SIG-M5 treated with dmso at 0.1 percent for 504 hours (cell line): Measurements from ENCODE around the gene BTBD2.
"Not testable (repeated sequence)": the region's sequence is repeated elsewhere in the genome, so short reads cannot be mapped to it uniquely, and the experiment has no call there.

Experiments used
- DNase-seq: peaks from one replicate; lab custom pipeline; 2025; ENCODE audit not compliant: unreplicated experiment; lab: John Stamatoyannopoulos, UW

BTBD2 gene

DNA sequence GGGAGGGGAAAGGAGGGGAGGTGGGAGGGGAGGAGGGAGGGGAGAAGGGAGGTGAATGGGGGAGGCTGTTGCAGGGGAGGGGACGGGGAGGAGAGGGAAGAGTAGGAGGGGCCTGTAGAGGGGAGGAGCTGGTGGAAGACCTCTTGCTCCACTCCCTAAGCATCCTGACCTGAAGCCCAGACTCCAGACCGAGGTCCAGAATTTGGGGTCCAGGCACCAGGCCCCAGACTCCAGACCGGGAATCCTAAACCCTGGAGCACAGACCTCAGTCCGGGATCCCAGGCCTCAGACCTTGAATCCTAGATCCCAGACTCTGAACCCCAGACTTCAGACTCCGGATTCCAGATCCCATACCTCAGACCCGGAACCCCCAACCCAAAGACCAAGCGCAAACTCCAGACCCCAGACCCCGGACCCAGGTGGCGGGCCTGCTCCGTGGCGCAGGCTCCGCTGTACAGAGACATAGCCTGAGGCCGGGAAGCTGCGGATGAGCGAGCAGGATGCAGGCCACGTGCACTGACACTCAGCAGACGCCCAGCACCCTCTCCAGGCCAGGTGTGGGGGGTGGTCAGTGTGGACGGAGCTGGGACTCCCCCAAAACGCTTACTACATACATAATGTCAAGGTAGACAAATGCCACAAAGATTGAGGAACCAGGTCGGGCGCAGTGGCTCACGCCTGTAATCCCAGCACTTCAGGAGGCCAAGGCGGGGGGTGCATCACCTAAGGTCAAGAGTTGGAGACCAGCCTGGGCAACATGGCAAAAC, 710 bp upstream of the BTBD2 start:
- peak; percentile 58 for DNase-seq

DNA sequence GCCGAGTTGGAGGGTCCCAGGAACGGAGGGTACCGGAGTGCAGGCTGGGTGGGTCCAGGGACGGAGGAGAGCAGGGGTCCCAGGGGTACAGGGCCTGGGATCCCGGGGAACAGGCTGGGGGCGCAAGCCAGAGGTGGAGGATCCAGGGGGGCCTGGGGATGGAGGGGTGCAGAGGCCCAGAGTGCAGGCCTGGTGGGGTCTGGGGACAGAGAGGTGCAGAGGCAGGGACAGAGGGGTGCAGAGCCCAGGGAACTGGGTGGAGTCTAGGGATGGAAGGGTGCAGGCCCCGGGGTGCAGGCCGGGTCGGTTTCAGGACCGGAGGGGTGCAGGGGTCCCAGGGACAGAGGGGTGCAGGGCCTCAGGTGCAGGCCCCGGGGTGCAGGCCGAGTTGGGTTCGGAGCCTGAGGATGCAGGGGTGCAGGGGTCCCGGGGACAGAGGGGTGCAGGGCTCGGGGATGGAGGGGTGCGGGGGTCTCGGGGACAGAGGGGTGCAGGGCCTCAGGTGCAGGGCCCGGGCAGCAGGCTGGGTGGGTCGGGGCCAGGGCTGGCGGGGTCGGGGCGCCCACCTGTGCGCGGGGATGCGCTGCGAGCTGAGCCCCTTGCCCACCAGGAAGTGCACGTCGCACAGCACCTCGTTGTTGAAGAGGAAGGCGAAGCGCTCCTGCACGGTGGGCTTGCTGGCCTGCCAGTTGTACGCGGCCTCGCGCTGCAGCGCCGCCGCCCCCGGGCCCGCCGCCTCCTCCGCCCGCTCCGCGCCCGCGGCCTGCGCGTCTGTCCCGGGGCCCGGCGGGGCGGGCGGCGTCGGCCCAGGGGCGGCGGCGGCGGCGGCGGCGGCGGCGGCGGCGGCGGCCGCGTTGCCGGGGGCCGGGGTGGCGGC, 545 bp downstream of the BTBD2 start:
- no peak for DNase-seq

DNA sequence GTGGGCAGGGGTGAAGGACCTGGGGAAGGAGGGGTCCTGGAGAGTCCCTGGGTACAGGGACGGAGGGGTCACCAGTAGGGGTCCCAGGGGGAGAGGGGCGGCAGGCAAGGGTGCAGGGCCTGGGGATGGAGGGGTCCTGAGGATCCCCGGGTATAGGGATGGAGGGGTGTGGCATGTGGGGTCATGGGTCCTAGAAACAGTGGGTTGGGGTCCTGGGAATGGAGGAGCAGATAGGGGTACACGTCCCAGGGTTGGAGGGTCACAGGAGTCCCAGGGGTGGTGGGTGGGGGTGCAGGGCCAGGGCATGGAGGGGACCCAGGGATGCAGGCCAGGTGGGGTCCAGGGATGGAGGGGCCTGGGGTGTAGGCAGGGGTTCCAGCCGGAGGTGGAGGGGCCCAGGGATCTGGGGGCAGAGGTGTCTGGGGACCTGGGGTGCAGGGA, 1.4 kb downstream of the BTBD2 start:
- DNase-seq = no peak

DNA sequence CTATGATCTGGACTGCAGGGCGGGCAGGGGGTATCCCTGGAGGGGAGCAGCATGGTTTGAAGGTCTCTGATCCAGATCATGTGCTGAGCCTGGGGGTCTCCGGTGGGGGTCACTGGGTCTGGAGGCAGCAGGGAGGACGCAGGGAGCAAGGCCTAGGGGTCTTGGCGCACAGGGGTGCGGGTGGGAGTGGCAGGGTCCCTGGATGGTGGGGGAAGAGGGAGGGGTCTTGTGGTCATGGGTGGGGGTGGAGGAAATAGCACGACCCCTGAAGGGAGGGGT, 1.9 kb downstream of the BTBD2 start:
- no peak for DNase-seq

DNA sequence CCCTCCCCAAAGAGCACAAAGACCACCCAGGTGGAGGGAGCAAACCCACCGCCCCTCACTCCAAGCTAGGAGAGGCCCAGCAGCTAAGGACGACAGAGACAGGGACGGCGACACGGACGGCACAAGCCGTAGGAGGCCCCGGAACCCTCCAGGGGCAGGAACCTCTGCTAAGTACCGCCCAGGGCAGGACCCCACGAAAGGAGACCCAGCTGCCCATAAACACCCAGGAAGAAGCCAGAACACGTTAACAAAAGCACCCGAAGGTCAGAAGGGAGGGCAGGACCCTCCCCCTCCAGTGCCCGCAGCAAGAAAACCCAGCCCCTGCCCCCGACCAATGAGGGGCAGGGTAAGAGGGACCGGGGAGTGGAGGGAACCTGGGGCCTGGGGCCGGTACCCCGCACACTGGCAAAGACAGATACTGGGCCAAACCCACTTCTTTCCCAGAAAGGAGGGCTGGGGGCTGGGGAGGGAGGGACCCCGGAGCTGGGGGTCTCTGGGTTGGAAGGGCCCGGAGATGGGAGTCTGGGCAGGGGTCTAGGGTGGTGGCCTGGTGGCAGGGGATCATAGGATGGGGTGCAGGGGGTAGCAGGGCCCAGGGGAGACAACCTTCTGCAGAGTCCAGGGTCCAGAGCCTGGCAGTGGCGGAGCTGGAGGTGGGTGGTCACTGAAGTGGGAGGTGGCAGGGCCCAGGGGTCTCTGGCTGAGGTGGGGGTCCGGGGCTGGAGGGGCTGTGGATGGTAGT, 2.4 kb downstream of the BTBD2 start:
- DNase-seq = no peak

DNA sequence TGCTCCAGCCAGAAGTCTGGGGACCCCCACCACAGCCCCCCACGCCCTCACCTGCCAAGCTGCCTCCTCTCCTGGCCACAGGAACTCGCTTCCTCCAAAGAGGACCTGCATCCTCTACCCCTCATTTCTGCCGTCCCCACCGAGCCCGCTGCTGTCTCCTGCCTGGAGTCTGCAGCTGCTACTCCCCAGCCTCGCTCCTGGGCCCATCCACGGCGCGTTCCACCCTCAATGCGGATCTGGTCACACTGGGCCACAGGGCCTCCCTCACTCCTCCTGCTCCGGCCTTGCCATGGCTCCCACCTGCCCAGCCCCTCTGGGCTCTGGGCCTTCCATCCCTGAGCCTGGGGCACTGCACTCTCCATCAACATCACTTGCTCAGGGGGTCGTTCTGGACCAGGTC, 4.3 kb downstream of the BTBD2 start:
- DNase-seq = no peak

DNA sequence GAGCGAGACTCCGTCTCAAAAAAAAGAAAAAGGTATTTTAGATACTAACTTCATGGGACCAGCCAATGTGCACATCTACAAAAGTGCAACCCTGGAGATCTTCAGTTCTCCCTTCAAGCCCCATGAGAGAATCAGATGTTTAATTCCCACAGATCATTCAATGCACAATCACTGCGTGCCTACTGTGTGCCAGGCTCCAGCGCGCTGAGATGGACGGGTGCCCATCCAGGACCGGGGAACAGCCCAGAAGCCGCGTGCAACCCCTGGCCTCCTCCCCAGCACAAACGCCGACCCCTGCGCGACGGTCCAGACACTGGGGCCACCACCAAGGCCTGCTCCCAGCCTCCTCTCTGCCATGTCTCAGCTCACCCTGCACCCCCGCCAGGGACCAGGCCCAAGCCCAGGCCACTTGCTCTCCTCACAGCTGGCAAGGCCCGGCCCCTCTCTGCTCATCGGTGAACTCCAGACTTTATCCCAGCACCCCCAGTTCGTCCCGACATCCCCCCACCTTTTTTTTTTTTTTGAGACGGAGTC, 5.3 kb downstream of the BTBD2 start:
- DNase-seq = no peak

DNA sequence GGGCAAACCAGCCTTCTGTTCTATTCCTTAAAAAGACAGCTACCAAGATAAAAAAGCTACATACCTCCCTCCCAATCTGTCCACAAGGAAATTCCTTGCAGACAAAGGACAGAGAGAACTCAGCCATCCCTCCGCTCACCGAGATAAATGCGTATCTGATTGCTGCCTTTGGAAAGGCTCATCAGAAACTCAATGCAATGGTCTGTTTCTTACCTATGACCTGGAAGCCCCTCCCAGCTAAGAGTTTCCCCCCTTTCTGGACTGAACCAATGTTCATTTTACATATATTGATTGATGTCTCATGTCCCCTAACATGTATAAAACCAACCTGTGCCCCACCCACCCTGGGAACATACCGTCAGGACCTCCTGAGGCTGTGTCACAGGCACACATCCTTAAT, 11.6 kb downstream of the BTBD2 start:
- DNase-seq = no peak

DNA sequence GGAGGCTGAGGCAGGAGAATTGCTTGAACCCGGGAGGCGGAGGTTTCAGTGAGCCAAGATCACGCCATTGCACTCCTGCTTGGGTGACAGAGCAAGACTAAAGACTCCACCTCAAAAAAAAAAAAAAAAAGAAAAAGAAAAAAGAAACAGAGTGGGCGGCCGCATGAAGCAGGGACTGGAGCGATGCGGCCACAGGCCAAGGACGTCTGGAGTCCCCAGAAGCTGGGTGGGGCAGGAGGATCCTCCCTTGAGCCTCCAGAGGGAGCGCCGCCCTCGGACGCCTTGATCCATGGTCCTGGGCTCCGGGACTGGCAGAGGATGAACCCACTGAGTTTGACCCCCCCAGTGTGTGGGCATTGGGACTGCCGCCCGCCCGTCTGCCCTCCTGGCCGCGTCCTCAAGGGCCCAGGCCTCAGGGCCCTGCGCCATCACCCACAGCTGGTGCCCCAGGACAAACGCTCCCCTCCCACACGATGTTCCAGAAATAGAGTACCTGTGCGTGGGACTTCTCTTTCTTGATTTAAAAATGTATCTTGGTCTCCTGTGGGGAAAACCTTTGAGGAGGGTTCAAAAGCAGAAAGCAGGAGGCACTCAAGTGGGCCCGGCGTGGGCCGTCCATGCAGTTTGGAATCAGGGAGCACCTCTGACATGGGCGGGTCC, 15.5 kb downstream of the BTBD2 start:
- no peak for DNase-seq

DNA sequence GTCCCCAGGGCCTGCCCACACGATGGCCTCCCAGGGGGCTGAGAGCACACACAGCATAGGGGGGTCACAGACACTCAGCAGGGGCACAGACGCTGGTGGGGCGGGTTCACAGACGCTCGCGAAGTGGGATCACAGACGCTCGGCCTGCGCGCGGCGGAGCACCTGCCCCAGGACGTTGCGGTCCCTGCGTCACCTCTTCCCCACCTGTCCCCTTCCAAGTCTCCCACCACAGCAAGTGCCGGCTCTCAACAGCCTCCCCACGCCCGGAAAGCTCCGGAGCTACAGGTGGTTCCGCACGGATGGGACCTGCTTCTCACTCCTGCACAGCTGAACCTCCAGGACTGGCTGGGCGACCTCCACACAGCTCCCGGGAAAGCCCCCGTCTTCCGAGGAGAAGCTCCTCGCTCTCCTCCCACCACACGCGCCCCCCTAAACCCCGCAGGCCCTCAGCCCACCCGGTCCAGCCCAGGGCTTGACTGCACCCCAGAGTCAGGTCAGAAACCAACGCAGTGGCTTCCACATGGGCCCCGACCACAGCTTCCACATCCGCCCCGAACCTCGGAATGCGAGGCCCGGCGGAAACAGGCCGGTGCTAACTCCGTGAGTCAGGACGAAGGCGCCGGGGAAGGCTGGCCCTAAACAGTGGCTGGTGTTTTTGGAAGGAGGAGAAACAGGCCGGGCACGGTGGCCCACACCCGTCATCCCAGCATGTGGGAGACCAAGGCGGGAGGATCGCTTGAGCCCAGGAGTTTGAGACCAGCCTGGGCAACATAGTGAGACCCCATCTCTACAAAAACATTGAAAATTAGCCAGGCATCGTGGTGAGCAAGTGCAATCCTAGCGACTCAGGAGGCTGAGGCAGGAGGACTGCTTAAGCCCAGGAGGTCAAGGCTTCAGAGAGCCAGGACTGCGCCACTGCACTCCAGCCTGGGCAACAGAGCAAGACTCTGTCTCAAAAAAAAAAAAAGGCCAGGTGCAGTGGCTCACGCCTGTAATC, 16.5 kb downstream of the BTBD2 start:
- DNase-seq = no peak

DNA sequence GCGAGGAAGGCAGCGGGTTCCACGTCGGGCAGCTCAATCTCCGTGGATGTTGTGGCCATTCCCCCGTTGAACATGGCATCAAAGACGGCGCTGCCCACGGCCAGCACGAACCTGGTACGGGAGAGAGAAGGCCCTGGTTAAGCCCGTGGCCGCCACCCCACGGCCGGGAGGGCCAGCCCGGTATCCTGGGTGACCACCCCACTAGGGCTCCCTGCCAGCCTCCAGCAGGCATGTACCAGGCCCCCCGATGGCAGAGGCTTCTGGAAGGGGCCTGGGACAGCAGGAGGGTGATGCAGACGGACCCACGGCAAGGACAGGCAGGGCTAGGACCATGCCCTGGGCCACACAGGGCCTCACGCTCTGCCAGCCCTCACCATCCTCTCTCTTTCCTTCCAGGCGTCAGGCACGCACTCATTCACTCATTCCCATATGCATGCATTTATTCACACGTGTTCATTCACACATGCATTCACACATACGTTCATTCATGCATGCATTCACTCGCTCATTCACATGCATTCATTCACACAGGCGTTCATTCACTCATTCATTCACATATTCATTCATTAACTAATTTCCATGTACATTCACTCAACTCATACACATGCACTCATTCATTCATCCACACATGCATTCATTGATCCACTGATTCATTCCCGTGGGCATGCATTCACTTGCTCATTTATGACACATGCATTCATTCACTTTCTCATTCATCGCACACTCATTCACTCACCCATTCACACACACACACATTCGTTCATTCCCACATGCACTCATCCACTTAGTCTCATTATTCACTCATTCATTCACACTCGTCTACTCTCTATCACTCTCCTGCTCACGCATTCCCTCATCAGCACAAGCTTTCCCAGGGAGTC, 17.9 kb downstream of the BTBD2 start:
- no peak for DNase-seq

DNA sequence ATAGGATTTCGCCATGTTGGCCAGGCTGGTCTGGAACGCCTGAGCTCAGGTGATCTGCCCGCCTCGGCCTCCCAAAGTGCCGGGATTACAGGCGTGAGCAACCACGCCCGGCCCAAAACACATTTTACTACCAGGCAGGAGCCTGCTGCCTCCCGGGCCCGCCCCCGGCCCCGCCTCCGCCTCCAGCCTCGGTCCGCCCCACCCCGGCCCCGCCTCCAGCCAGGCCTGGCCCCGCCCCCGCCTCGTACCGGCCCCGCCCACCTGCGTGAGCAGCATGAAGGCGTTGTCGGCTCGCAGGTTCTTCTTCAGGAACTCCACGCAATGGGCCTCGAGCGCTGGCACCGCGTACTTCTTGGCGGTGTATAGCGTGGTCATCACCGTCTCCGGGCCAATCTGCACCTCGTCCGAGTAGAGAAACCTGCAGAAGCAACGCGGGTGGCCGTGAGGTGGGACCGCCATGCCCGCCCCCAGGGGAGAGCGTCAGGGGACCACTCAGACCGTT, 22.7 kb downstream of the BTBD2 start:
- no peak for DNase-seq

DNA sequence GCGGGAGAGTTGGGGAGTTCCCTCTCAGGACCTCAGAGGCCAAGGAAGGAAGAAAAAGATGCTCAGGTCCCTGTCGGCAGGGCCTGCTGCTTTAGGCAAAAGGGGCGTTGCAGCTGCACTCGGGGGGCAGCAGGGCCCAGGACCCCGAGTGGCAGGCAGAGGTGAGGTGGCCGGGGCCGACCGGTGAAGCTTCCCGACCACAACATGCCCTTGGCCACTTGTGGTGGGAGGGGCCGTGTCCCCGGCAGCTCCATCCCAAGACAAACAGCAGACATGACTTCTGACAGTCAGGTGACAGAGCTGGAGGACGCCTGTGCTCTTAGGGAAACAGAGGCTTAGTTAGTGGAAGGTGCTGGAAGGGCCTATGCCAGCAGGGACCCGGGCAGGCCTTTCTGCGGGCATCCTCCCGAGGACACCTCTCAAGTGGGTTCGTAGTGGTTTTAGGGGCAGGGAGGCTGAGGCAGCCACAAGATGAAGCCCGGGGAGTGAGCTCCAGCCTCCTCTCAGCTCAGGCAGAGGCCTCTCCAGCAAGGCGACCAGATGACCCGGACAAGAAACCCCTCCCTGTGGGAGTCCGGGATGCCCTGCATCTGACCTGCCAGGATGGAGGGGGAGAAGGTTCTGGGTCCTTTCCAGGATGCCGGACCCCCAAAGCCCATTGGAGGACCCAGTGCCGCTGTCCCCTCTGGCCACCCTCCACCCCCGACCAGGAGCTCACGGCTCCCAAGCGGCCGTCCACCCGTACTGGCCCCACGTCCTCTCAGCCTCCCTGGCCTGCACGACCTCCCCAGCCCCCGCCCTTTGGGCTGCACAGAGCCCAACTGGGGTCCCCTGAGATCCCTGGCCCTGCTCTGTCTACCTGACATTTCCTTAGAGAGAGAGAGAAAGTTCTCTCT, 24.2 kb downstream of the BTBD2 start:
- no peak for DNase-seq

DNA sequence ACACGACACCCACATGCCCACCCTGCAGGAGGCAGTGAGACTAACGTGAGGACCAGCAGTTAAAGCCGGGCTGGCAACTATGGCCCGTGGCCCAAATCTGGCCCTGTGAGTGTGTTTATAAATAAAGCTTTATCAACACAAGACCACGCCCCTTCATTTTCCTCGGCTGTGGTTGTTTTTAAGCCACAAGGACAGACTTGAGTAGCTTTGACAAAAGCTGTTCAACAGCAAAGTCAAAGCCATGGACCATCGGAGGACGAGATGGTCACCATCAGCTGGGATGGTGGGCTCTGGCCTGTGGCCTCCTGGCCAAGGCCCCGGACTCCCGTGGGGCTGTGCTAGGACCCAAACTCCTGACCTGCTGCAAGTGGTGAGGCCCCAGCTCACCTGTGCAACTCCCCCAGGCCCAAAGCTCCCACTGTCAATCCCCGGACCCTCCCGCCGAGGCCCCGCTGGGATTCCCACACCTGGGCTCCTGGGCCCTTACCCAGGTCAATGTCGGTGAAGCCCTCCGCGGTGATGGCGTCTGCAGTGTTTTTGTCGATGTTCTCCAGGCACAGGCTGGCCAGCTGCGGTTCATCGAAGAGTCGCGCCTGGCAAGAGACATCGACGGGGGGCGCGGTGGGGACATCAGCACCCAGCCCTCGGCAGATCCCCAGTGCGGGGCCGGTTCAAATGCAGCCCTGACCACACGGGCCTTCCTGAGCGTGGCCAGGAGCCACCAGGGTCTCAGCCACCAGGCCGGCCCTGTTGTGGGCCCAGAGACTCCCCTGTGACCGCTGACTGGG, 25.1 kb downstream of the BTBD2 start:
- DNase-seq = no peak

DNA sequence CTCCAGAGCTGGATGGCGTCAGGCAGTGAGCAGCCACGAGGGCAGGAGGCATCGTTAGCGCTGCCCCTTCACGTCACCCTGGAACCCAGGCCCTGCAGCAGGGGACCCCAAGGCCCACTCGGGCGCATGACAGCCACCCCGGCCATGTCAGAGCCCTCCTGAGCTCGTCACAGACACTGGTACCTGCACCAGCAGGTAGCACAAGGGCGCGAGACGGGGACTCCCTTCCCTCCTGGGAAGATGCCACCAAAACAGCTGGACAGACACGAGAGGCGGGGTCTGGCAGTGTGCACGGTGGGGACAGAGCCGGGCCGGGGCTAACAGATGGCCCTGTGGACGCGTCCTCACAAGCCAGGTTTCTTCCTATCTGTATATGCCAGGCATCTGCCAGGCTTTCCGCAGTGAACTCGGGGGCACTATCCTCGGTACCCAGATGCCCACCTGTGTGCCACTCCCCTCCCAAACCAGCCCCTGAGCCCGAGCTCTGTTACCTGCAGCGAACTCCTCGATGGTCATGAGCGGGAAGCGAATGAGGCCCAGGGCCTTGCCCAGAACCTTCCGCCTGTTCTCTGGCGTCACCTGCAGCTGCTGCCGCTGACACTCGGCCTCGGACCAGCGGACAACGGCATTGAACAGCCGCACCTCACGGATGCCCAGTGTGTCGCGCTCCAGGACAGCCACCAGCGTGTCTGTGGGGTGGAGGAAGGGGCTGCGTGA, 25.8 kb downstream of the BTBD2 start:
- DNase-seq = no peak

DNA sequence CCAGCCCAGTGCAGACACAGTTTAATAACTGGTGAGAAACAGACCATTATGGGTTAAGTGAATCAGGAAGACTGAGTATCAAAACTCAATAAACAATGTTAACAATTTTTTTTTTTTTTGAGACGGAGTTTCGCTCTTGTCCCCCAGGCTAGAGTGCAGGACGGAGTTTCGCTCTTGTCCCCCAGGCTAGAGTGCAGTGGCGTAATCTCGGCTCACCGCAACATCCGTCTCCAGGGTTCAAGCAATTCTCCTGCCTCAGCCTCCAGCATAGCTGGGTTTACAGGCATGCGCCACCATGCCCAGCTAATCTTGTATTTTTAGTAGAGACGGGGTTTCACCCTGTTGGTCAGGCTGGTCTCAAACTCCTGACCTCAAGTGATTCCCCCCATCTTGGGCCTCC, 27.1 kb downstream of the BTBD2 start:
- DNase-seq = not testable (repeated sequence)
